Liver (tissue), 9 donors: ENCODE results near the gene PRKN. TPM values are rescaled to one million over a fixed set of nuclear protein-coding genes. Genes with fewer than 3 reads are reported as not detected.

Source experiments
- DNase-seq: peaks from one replicate; pipeline ENCODE4 v3.0.0-alpha.2; 2017; ENCODE audit warnings: low spot score
- H3K27ac ChIP-seq, 2 donors: one replicate each; pipeline ENCODE4 v1.7.0; 2013; ENCODE audit warnings: inconsistent platforms in 2 of 2, low read length in 2 of 2, control low read depth in 1 of 2, low read depth in 1 of 2, mild to moderate bottlenecking in 1 of 2
- H3K27me3 ChIP-seq, 4 donors: one replicate each; pipeline versions ENCODE4 v1.6.1 to v1.7.0; 2013; ENCODE audit warnings: low read length in 3 of 4, inconsistent platforms in 1 of 4, mild to moderate bottlenecking in 1 of 4, moderate library complexity in 1 of 4; ENCODE audit not compliant: control insufficient read depth in 4 of 4, insufficient read depth in 4 of 4
- H3K36me3 ChIP-seq, 4 donors: one replicate each; pipeline versions ENCODE4 v1.6.1 to v1.7.0; 2013; ENCODE audit warnings: low read length in 3 of 4, mild to moderate bottlenecking in 3 of 4, low read depth in 1 of 4, moderate library complexity in 1 of 4; ENCODE audit not compliant: control insufficient read depth in 4 of 4, insufficient read depth in 3 of 4
- H3K4me1 ChIP-seq, 4 donors: one replicate each; pipeline versions ENCODE4 v1.6.1 to v1.7.0; 2013; ENCODE audit warnings: low read length in 3 of 4, mild to moderate bottlenecking in 3 of 4, moderate library complexity in 1 of 4; ENCODE audit not compliant: control insufficient read depth in 4 of 4, insufficient read depth in 4 of 4
- H3K4me3 ChIP-seq, 3 donors: one replicate each; pipeline versions ENCODE4 v1.6.1 to v1.7.0; 2013; ENCODE audit warnings: low read length in 3 of 3, control low read depth in 1 of 3, low read depth in 1 of 3, mild to moderate bottlenecking in 1 of 3
- H3K9ac ChIP-seq, 2 donors: one replicate each; pipeline ENCODE4 v1.7.0; 2013; ENCODE audit warnings: low read length in 2 of 2, mild to moderate bottlenecking in 2 of 2, moderate library complexity in 2 of 2, control low read depth in 1 of 2, low read depth in 1 of 2
- H3K9me3 ChIP-seq, 4 donors: one replicate each; pipeline versions ENCODE4 v1.6.1 to v1.7.0; 2013; ENCODE audit warnings: low read length in 3 of 4; ENCODE audit not compliant: control insufficient read depth in 4 of 4
- EGR1 ChIP-seq, 2 donors: IDR thresholded peaks; 2 replicates each; pipeline ENCODE4 v1.6.1; 2016 to 2018; ENCODE audit warnings: antibody characterized with exemption in 2 of 2, low read depth in 2 of 2
- FOXA1 ChIP-seq: IDR thresholded peaks from 2 replicates; pipeline ENCODE4 v1.6.1; 2016; ENCODE audit warnings: antibody characterized with exemption
- FOXA2 ChIP-seq: IDR thresholded peaks from 2 replicates; pipeline ENCODE4 v1.6.1; 2016; ENCODE audit warnings: antibody characterized with exemption
- GABPA ChIP-seq, 2 donors: IDR thresholded peaks in 1 of 2; conservative IDR thresholded peaks in 1 of 2; 2 replicates each; pipeline ENCODE4 v1.6.1; 2016; ENCODE audit warnings: antibody characterized with exemption in 2 of 2, mild to moderate bottlenecking in 1 of 2, moderate library complexity in 1 of 2
- HNF4A ChIP-seq, 2 donors: conservative IDR thresholded peaks; 2 replicates each; pipeline ENCODE4 v1.6.1; 2016; ENCODE audit warnings: antibody characterized with exemption in 2 of 2, mild to moderate bottlenecking in 2 of 2
- HNF4G ChIP-seq: IDR thresholded peaks from 2 replicates; pipeline ENCODE4 v1.6.1; 2016; ENCODE audit warnings: antibody characterized with exemption
- NR2F2 ChIP-seq: IDR thresholded peaks from 2 replicates; pipeline ENCODE4 v1.6.1; 2016; ENCODE audit warnings: antibody characterized with exemption
- RAD21 ChIP-seq, 2 donors: IDR thresholded peaks; 2 replicates each; pipeline ENCODE4 v1.6.1; 2016; ENCODE audit warnings: antibody characterized with exemption in 2 of 2, mild to moderate bottlenecking in 2 of 2
- RXRA ChIP-seq, 2 donors: IDR thresholded peaks; 2 replicates each; pipeline ENCODE4 v1.6.1; 2017 to 2018; ENCODE audit warnings: antibody characterized with exemption in 2 of 2, mild to moderate bottlenecking in 1 of 2
- SP1 ChIP-seq: IDR thresholded peaks from 2 replicates; pipeline ENCODE4 v1.6.1; 2018; ENCODE audit warnings: antibody characterized with exemption, mild to moderate bottlenecking
- YY1 ChIP-seq: IDR thresholded peaks from 2 replicates; pipeline ENCODE4 v1.6.1; 2016; ENCODE audit warnings: antibody characterized with exemption, mild to moderate bottlenecking
- WGBS: extraction: QIAGEN DNeasy Blood & Tissue Kit; methylation state at CpG from one replicate; pipeline ENCODE4 v1.1.7; 2013; 5-methylcytosine and 5-hydroxymethylcytosine counted together
- polyA plus RNA-seq, 2 donors: library from polyadenylated mRNA; stranded (reverse) in 1 of 2; unstranded in 1 of 2; fragments of 200-250 nt in 1 of 2; fragments of >200 nt in 1 of 2; fragmentation: Nextera tagmentation in 1 of 2; extraction: Ambion mirVana in 1 of 2; gene quantifications; one replicate each; pipeline versions ENCODE4 v1.2.1 to v1.2.3, GENCODE V29; 2013 to 2015
- total RNA-seq, 2 donors: library from RNA; depleted of rRNA; stranded (reverse); fragments of >200 nt; gene quantifications; one replicate each; pipeline ENCODE4 v1.2.3, GENCODE V29; 2014
- TF ChIP-seq, protein P1 (sequence below): IDR thresholded peaks from 2 replicates; pipeline ENCODE4 v1.6.1; 2016; ENCODE audit warnings: antibody characterized with exemption
- TF ChIP-seq, protein P2 (sequence below): IDR thresholded peaks from 2 replicates; pipeline ENCODE4 v1.6.1; 2016; ENCODE audit warnings: antibody characterized with exemption
- TF ChIP-seq, protein P3 (sequence below): IDR thresholded peaks from 2 replicates; pipeline ENCODE4 v1.6.1; 2016; ENCODE audit warnings: antibody characterized with exemption
- TF ChIP-seq, protein P4 (sequence below): fragments of 150-350 bp; IDR thresholded peaks from 2 replicates; pipeline ENCODE4 v1.5.1; 2017; ENCODE audit warnings: improper control_type of control experiment, low read depth, low read length; ENCODE audit not compliant: missing input control
- TF ChIP-seq, protein P5 (sequence below): IDR thresholded peaks from 2 replicates; pipeline ENCODE4 v1.6.1; 2016; ENCODE audit warnings: antibody characterized with exemption, mild to moderate bottlenecking
- donor health status: healthy.
- donor health status: healthy.
- donor health status: healthy.
- donor health status: healthy.
- donor health status: healthy.

Gene PRKN
- total and polyA plus RNA-seq, 4 donors, result 0.47 to 4.1 (median 3.2) TPM

DNA sequence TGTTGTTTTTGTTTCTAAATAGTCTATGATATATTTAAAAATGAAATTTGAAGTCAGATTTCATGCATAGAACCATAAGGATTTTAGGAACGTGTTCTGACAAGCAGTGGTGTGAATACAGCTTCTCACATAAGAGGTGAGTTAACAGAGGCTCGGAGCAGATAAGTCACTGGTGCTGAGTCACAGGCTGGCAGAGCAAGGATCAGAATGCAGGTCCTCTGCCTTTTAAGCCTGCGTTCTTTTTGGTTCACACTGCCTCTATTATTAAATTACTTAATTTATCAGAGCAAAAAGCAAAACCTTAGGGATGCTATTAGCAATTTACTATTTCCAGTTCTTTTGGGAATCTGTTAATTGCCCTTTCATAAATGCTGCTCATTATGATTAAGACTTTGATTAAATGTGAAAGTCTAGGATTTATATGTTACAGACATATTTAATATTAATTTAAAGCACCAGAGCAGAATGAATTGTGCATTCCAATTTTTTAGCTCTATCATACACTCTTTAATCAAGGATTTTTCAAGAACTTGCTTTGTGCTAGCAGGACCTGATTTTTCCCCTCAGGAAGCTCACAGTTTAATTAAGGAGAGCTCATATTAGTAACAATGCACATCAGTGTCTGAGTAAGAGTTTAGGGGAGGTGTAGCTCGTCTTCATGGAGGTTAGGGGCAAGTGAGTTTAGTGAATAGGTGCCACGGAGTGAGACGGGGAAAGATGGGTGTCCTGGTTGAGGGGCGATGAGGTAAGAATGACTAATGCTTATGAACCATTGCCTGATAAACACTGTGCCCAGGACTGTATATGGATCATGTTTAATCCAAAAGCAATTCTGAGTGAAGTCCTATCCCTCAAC, 1241.0 kb downstream of the PRKN start (continued):
- TF ChIP-seq, protein P1, sequence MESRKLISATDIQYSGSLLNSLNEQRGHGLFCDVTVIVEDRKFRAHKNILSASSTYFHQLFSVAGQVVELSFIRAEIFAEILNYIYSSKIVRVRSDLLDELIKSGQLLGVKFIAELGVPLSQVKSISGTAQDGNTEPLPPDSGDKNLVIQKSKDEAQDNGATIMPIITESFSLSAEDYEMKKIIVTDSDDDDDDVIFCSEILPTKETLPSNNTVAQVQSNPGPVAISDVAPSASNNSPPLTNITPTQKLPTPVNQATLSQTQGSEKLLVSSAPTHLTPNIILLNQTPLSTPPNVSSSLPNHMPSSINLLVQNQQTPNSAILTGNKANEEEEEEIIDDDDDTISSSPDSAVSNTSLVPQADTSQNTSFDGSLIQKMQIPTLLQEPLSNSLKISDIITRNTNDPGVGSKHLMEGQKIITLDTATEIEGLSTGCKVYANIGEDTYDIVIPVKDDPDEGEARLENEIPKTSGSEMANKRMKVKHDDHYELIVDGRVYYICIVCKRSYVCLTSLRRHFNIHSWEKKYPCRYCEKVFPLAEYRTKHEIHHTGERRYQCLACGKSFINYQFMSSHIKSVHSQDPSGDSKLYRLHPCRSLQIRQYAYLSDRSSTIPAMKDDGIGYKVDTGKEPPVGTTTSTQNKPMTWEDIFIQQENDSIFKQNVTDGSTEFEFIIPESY, result no peak

DNA sequence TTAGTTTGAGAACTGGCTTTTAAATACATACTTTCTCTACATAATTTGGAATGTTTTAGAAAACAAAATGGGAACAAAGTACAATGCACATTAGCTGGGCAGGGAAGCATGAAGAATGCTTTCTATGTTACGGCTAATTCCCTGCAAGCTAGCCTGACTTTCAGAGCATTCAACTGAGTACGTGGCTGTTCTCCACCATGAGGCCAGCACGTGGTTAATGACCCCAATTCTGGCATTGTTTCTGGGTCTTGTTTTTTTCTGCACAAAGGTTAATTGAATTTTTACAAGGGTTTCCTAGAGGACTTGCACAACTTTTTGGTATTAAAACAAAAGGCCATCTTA, 1245.1 kb downstream of the PRKN start:
- Histone ChIP-seq H3K4me3 (no peak overlapping the region), H3K27me3 (no peaks in the 10 kb centered on the region), H3K9me3 (no peaks in the 10 kb centered on the region), H3K36me3 (no peaks in the 10 kb centered on the region), H3K27ac (no peak overlapping the region), H3K9ac (no peak overlapping the region), H3K4me1 (peaks cover 0 to 10% (median 6%) of the 10 kb centered on the region in 4 donors)
- DNase-seq, result no peak
- 24% methylated on average over 3 of the region's 3 CpGs for WGBS
- TF ChIP-seq RAD21 (IDR thresholded peaks at IDR 0.05) (no peak), RXRA (IDR thresholded peaks at IDR 0.05) (peak; percentile 24 to 81), SP1 (no peak), FOXA1 (no peak), HNF4G (no peak), GABPA (IDR thresholded peaks at IDR 0.05 in 1 of 2, conservative IDR thresholded peaks at IDR 0.05 in 1 of 2) (no peak), NR2F2 (no peak), YY1 (peak; percentile 44), EGR1 (IDR thresholded peaks at IDR 0.05; ENCODE audit: low read depth in 2 of 2) (no peak), HNF4A (conservative IDR thresholded peaks at IDR 0.05) (no peak), FOXA2 (no peak)
- TF ChIP-seq, protein P2, sequence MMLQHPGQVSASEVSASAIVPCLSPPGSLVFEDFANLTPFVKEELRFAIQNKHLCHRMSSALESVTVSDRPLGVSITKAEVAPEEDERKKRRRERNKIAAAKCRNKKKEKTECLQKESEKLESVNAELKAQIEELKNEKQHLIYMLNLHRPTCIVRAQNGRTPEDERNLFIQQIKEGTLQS, result no peak
- TF ChIP-seq, protein P3, sequence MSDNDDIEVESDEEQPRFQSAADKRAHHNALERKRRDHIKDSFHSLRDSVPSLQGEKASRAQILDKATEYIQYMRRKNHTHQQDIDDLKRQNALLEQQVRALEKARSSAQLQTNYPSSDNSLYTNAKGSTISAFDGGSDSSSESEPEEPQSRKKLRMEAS, result peak; percentile 57
- TF ChIP-seq, protein P4, sequence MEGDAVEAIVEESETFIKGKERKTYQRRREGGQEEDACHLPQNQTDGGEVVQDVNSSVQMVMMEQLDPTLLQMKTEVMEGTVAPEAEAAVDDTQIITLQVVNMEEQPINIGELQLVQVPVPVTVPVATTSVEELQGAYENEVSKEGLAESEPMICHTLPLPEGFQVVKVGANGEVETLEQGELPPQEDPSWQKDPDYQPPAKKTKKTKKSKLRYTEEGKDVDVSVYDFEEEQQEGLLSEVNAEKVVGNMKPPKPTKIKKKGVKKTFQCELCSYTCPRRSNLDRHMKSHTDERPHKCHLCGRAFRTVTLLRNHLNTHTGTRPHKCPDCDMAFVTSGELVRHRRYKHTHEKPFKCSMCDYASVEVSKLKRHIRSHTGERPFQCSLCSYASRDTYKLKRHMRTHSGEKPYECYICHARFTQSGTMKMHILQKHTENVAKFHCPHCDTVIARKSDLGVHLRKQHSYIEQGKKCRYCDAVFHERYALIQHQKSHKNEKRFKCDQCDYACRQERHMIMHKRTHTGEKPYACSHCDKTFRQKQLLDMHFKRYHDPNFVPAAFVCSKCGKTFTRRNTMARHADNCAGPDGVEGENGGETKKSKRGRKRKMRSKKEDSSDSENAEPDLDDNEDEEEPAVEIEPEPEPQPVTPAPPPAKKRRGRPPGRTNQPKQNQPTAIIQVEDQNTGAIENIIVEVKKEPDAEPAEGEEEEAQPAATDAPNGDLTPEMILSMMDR, result no peak
- TF ChIP-seq, protein P5, sequence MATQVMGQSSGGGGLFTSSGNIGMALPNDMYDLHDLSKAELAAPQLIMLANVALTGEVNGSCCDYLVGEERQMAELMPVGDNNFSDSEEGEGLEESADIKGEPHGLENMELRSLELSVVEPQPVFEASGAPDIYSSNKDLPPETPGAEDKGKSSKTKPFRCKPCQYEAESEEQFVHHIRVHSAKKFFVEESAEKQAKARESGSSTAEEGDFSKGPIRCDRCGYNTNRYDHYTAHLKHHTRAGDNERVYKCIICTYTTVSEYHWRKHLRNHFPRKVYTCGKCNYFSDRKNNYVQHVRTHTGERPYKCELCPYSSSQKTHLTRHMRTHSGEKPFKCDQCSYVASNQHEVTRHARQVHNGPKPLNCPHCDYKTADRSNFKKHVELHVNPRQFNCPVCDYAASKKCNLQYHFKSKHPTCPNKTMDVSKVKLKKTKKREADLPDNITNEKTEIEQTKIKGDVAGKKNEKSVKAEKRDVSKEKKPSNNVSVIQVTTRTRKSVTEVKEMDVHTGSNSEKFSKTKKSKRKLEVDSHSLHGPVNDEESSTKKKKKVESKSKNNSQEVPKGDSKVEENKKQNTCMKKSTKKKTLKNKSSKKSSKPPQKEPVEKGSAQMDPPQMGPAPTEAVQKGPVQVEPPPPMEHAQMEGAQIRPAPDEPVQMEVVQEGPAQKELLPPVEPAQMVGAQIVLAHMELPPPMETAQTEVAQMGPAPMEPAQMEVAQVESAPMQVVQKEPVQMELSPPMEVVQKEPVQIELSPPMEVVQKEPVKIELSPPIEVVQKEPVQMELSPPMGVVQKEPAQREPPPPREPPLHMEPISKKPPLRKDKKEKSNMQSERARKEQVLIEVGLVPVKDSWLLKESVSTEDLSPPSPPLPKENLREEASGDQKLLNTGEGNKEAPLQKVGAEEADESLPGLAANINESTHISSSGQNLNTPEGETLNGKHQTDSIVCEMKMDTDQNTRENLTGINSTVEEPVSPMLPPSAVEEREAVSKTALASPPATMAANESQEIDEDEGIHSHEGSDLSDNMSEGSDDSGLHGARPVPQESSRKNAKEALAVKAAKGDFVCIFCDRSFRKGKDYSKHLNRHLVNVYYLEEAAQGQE, result no peak
- TF ChIP-seq, protein P1, result no peak
